PC-3 (cell line): ENCODE data around the gene ZNF557. TPM values are rescaled to one million over a fixed set of nuclear protein-coding genes. Genes with fewer than 3 reads are reported as not detected.

Experiments
- ATAC-seq: fragments of 200-7000 bp; cut with Tn5 transposase; 2 replicates; pipeline ENCODE4 v1.9.1; 2020; ENCODE audit warnings: mild to moderate bottlenecking, moderate library complexity
- BruUV-seq: library from RNA; stranded (reverse); fragments of 400-500 nt; replicated peaks from 2 replicates; lab custom pipeline; 2021; lab: Mats Ljungman, UMichigan
- CTCF ChIA-PET: fragments of 300-600 bp; sonication (Branson Sonifier 250); formaldehyde crosslinking; loops from one replicate; lab custom pipeline; 2022; ENCODE audit warnings: antibody characterized with exemption; lab: Charles Lee
- POLR2A ChIA-PET: fragments of 300-600 bp; sonication (Branson Sonifier 250); formaldehyde crosslinking; loops from one replicate; lab custom pipeline; 2022; ENCODE audit warnings: antibody characterized with exemption; ENCODE audit not compliant: unreplicated experiment; lab: Charles Lee
- DNase-seq: peaks from one replicate; pipeline ENCODE4 v3.0.0-alpha.2; 2015
- H2AFZ ChIP-seq: fragments of 300-600 bp; sonication (generic); 2 replicates; pipeline ENCODE4 v1.6.0; 2016; ENCODE audit warnings: antibody characterized with exemption, low read length
- H3F3A ChIP-seq: fragments of 300-600 bp; sonication (generic); one replicate; pipeline ENCODE4 v1.6.0; 2017; ENCODE audit warnings: antibody characterized with exemption, low read length, control low read depth, mild to moderate bottlenecking; ENCODE audit not compliant: unreplicated experiment
- H3K27ac ChIP-seq: fragments of 300-600 bp; sonication (generic); 2 replicates; pipeline ENCODE4 v1.5.1; 2016; ENCODE audit warnings: mild to moderate bottlenecking, low read length
- H3K27me3 ChIP-seq: fragments of 300-600 bp; sonication (generic); 2 replicates; pipeline ENCODE4 v1.6.1; 2016; ENCODE audit warnings: low read length, mixed read lengths
- H3K36me3 ChIP-seq: fragments of 300-600 bp; sonication (generic); 2 replicates; pipeline ENCODE4 v1.6.1; 2016; ENCODE audit warnings: low read depth, mixed run types, low read length, mixed read lengths
- H3K4me1 ChIP-seq: fragments of 300-600 bp; sonication (generic); 2 replicates; pipeline ENCODE4 v1.5.1; 2016; ENCODE audit warnings: low read length; ENCODE audit not compliant: insufficient read depth
- H3K4me2 ChIP-seq: fragments of 300-600 bp; sonication (generic); 2 replicates; pipeline ENCODE4 v1.6.0; 2016; ENCODE audit warnings: low read length
- H3K4me3 ChIP-seq: fragments of 300-600 bp; sonication (generic); 2 replicates; pipeline ENCODE4 v1.5.1; 2016; ENCODE audit warnings: mild to moderate bottlenecking, low read length, mixed read lengths
- H3K79me2 ChIP-seq: fragments of 300-600 bp; sonication (generic); 2 replicates; pipeline ENCODE4 v1.6.1; 2017; ENCODE audit warnings: low read length, mixed read lengths
- H3K9ac ChIP-seq: fragments of 300-600 bp; sonication (generic); 2 replicates; pipeline ENCODE4 v1.6.0; 2016; ENCODE audit warnings: mild to moderate bottlenecking, low read length
- H3K9me2 ChIP-seq: fragments of 300-600 bp; sonication (generic); replicated peaks from 2 replicates; pipeline ENCODE4 v1.6.1; 2016; ENCODE audit warnings: mixed run types, low read length, mixed read lengths
- H3K9me3 ChIP-seq: fragments of 300-600 bp; sonication (generic); 2 replicates; pipeline ENCODE4 v1.6.1; 2016; ENCODE audit warnings: low read length, mixed read lengths
- H4K20me1 ChIP-seq: fragments of 300-600 bp; sonication (generic); 2 replicates; pipeline ENCODE4 v1.6.1; 2016; ENCODE audit warnings: low read length, mixed read lengths
- CTCF ChIP-seq: fragments of 300-600 bp; sonication (generic); conservative IDR thresholded peaks from 2 replicates; pipeline ENCODE4 v1.5.1; 2017; ENCODE audit warnings: antibody characterized with exemption, low read depth, mild to moderate bottlenecking, low read length
- EZH2 ChIP-seq: fragments of 300-600 bp; sonication (generic); IDR thresholded peaks from one replicate; pipeline ENCODE4 v1.6.1; 2017; ENCODE audit warnings: antibody characterized with exemption, mild to moderate bottlenecking, low read length; ENCODE audit not compliant: unreplicated experiment
- EZH2phosphoT487 ChIP-seq: fragments of 300-600 bp; sonication (generic); IDR thresholded peaks from 2 replicates; pipeline ENCODE4 v1.6.1; 2018; ENCODE audit warnings: mild to moderate bottlenecking, antibody characterized with exemption, low read length, borderline replicate concordance
- intact Hi-C: fragments of 100-400 bp; cut with micrococcal nuclease; formaldehyde crosslinking; loops from 2 replicates; pipeline ENCODE4 v1.9.0; 2023
- total RNA-seq: library from RNA; depleted of rRNA; stranded (reverse); fragments of >200 nt; gene quantifications from 2 replicates; pipeline ENCODE4 v1.2.3, GENCODE V29; 2014

ZNF557 gene
- total RNA-seq, 1 experiment from 2014 or later: 13.7 TPM

DNA sequence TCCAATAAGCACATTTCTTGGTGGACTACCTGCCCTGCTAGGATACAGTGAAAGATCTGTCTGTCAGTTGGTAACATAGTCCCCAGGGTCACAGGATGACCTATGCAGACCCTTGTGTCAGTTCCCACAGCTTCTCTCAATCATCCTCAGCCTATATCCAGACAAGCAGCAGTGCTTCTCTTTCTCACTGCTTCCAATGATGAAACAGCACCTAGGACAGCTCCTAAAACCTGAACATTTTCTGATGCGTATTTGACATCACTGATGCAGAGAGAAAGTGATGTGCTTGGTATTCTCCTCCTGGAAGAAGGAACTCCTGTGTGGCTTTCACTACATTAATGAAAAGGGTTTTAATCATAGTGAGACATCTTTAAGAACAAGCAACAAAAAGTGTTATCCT lies 43.7 kb downstream of the ZNF557 start:
- H3K4me2 ChIP-seq: no peak overlapping the region
- H3K9me2 ChIP-seq: no peaks in the 10 kb centered on the region
- H2AFZ ChIP-seq: no peak overlapping the region
- no peaks in the 10 kb centered on the region for H4K20me1 ChIP-seq
- no peaks in the 10 kb centered on the region for H3F3A ChIP-seq
- no peak overlapping the region for H3K9ac ChIP-seq
- ChIA-PET POLR2A (no interaction called here), CTCF (interaction anchor here (0.7 kb wide), 1 partner anchor 243 kb away, joined by 6 read pairs; no protein-coding TSS in a partner anchor)
- H3K9me3 ChIP-seq: no peaks in the 10 kb centered on the region
- intact Hi-C loops: no loop called here
- H3K27ac ChIP-seq: no peak overlapping the region
- no TSS peak for BruUV-seq
- no peaks in the 10 kb centered on the region for H3K36me3 ChIP-seq
- no peaks in the 10 kb centered on the region for H3K79me2 ChIP-seq
- ATAC-seq (no peak), DNase-seq (no peak)
- H3K27me3 ChIP-seq: no peaks in the 10 kb centered on the region
- no peak for TF ChIP-seq EZH2phosphoT487
- TF ChIP-seq CTCF: no peak
- TF ChIP-seq EZH2: no peak
- H3K4me3 ChIP-seq: no peak overlapping the region
- H3K4me1 ChIP-seq: no peaks in the 10 kb centered on the region

DNA sequence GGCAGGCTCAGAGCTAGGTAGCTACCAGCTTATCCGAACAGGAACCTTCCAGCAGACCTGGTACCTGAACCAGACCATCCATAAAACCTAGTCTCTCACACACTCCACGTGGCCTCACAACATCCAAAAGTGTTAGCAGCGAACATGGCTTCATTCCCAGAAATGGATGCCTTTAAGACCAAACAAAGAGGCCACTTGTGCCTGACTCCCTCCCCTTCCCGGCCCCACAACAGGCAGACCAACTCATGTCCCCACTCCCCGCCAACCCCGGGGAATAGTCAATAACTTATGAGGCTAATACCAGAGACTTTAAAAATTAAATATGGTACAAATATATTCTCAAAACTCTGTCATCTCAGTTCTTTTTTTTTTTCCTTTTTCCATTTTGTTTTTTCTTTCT lies 46.2 kb downstream of the ZNF557 start:
- ChIA-PET CTCF (no interaction called here), POLR2A (no interaction called here)
- no TSS peak for BruUV-seq
- H3K79me2 ChIP-seq: no peaks in the 10 kb centered on the region
- H2AFZ ChIP-seq: no peak overlapping the region
- no peak overlapping the region for H3K27ac ChIP-seq
- H3K4me3 ChIP-seq: no peak overlapping the region
- no peak for TF ChIP-seq EZH2
- H4K20me1 ChIP-seq: no peaks in the 10 kb centered on the region
- H3K4me1 ChIP-seq: no peaks in the 10 kb centered on the region
- H3K9me3 ChIP-seq: no peaks in the 10 kb centered on the region
- no peaks in the 10 kb centered on the region for H3K27me3 ChIP-seq
- H3K9ac ChIP-seq: no peak overlapping the region
- no peaks in the 10 kb centered on the region for H3F3A ChIP-seq
- H3K9me2 ChIP-seq: no peaks in the 10 kb centered on the region
- ATAC-seq (no peak), DNase-seq (no peak)
- intact Hi-C loops: no loop called here
- H3K36me3 ChIP-seq: no peaks in the 10 kb centered on the region
- H3K4me2 ChIP-seq: no peak overlapping the region

- ChIA-PET CTCF (no interaction called here), POLR2A (no interaction called here)
- Histone ChIP-seq H3K27ac (no peak overlapping the region), H3F3A (no peaks in the 10 kb centered on the region), H3K9me3 (no peaks in the 10 kb centered on the region), H3K9me2 (no peaks in the 10 kb centered on the region), H2AFZ (no peak overlapping the region), H3K9ac (no peak overlapping the region), H3K27me3 (no peaks in the 10 kb centered on the region), H3K4me3 (no peak overlapping the region), H3K4me2 (no peak overlapping the region), H3K36me3 (no peaks in the 10 kb centered on the region), H3K4me1 (no peaks in the 10 kb centered on the region), H3K79me2 (no peaks in the 10 kb centered on the region), H4K20me1 (no peaks in the 10 kb centered on the region)
- DNase-seq: no peak
- intact Hi-C loops: no loop called here
- no peak for ATAC-seq
- BruUV-seq: no TSS peak
- TF ChIP-seq EZH2phosphoT487: no peak
- TF ChIP-seq CTCF: no peak
- TF ChIP-seq EZH2: no peak
These were observed 47.7 kb downstream of the ZNF557 start for GRCh38 chr19:7117248-7117647.
